Parathyroid adenoma (tissue), 2 donors: Measurements from ENCODE around the gene MANSC1.

Experiments
- H2AFZ ChIP-seq: fragments of 300-600 bp; sonication (generic); one replicate; pipeline ENCODE4 v1.7.0; 2017; ENCODE audit warnings: antibody characterized with exemption, mild to moderate bottlenecking
- H3K27ac ChIP-seq: fragments of 300-600 bp; sonication (generic); one replicate; pipeline ENCODE4 v1.7.0; 2017
- H3K27me3 ChIP-seq: fragments of 300-600 bp; sonication (generic); one replicate; pipeline ENCODE4 v1.7.0; 2017; ENCODE audit warnings: low read length; ENCODE audit not compliant: control insufficient read depth, insufficient read depth
- H3K36me3 ChIP-seq: fragments of 300-600 bp; sonication (generic); one replicate; pipeline ENCODE4 v1.7.0; 2017; ENCODE audit warnings: low read length; ENCODE audit not compliant: control insufficient read depth, insufficient read depth
- H3K4me1 ChIP-seq: fragments of 300-600 bp; sonication (generic); one replicate; pipeline ENCODE4 v1.7.0; 2017; ENCODE audit warnings: control low read depth
- H3K4me2 ChIP-seq: fragments of 300-600 bp; sonication (generic); one replicate; pipeline ENCODE4 v1.7.0; 2017; ENCODE audit warnings: low read length
- H3K4me3 ChIP-seq: fragments of 300-600 bp; sonication (generic); one replicate; pipeline ENCODE4 v1.7.0; 2017; ENCODE audit warnings: low read depth, low read length
- H3K79me2 ChIP-seq: fragments of 300-600 bp; sonication (generic); one replicate; pipeline ENCODE4 v1.7.0; 2017; ENCODE audit warnings: control low read depth
- H3K9ac ChIP-seq: fragments of 300-600 bp; sonication (generic); one replicate; pipeline ENCODE4 v1.7.0; 2017; ENCODE audit warnings: mild to moderate bottlenecking
- H3K9me3 ChIP-seq: fragments of 300-600 bp; sonication (generic); one replicate; pipeline ENCODE4 v1.7.0; 2017; ENCODE audit warnings: low read length; ENCODE audit not compliant: control insufficient read depth
- TF ChIP-seq, protein P1 (sequence below): fragments of 300-600 bp; sonication (generic); IDR thresholded peaks from one replicate; pipeline ENCODE4 v1.7.0; 2017; ENCODE audit warnings: antibody characterized with exemption, mild to moderate bottlenecking
- donor health status: primary hyperparathyroidism.

Gene MANSC1

GRCh38 chr12:12331244-12331771 lies 18.7 kb downstream of the MANSC1 start:
- no peaks in the 10 kb centered on the region for H3K9me3 ChIP-seq
- no peaks in the 10 kb centered on the region for H3K27me3 ChIP-seq
- no peaks in the 10 kb centered on the region for H3K4me1 ChIP-seq
- H3K9ac ChIP-seq = no peak overlapping the region
- no peaks in the 10 kb centered on the region for H3K36me3 ChIP-seq
- no peak overlapping the region for H3K4me2 ChIP-seq
- peaks cover 3% of the 10 kb centered on the region for H3K79me2 ChIP-seq
- TF ChIP-seq, protein P1, sequence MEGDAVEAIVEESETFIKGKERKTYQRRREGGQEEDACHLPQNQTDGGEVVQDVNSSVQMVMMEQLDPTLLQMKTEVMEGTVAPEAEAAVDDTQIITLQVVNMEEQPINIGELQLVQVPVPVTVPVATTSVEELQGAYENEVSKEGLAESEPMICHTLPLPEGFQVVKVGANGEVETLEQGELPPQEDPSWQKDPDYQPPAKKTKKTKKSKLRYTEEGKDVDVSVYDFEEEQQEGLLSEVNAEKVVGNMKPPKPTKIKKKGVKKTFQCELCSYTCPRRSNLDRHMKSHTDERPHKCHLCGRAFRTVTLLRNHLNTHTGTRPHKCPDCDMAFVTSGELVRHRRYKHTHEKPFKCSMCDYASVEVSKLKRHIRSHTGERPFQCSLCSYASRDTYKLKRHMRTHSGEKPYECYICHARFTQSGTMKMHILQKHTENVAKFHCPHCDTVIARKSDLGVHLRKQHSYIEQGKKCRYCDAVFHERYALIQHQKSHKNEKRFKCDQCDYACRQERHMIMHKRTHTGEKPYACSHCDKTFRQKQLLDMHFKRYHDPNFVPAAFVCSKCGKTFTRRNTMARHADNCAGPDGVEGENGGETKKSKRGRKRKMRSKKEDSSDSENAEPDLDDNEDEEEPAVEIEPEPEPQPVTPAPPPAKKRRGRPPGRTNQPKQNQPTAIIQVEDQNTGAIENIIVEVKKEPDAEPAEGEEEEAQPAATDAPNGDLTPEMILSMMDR = no peak
- H3K4me3 ChIP-seq = no peak overlapping the region
- no peak overlapping the region for H2AFZ ChIP-seq
- H3K27ac ChIP-seq = no peak overlapping the region

- TF ChIP-seq, protein P1 = peak; percentile 76
- Histone ChIP-seq H2AFZ (no peak overlapping the region), H3K27ac (no peak overlapping the region)
Measured at GRCh38 chr12:12327802-12328201, 22.2 kb downstream of the MANSC1 start.

DNA sequence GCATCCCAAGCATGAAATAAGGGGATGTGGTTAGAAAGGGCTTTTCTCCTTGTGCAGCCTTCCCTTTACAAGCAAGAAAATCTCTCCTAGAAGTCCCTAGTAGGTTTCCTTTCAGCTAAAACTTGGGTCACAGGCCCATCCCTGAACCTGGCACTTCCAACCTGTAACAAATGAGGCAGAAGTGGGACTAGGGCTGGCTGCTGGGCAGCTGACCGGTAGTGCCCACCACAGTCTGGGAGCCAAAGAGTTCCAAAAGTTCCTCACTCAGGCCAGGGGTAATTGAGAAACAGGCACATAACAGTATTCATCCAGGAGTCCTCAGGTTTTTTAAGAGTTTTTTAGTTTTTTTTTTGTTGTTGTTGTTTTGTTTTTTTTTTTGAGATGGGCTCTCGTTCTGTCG lies 23.8 kb downstream of the MANSC1 start:
- Histone ChIP-seq H3K79me2 (no peaks in the 10 kb centered on the region), H3K9me3 (no peaks in the 10 kb centered on the region), H3K4me2 (no peak overlapping the region), H3K4me1 (peaks cover 7% of the 10 kb centered on the region), H3K27me3 (no peaks in the 10 kb centered on the region), H3K27ac (no peak overlapping the region), H3K4me3 (no peak overlapping the region), H3K36me3 (no peaks in the 10 kb centered on the region), H3K9ac (no peak overlapping the region), H2AFZ (no peak overlapping the region)
- TF ChIP-seq, protein P1 = no peak

More at GRCh38 chr12:12327802-12328201, 22.2 kb downstream of the MANSC1 start:
- H3K4me1 ChIP-seq = no peaks in the 10 kb centered on the region
- H3K9ac ChIP-seq = no peak overlapping the region
- no peaks in the 10 kb centered on the region for H3K9me3 ChIP-seq
- no peaks in the 10 kb centered on the region for H3K79me2 ChIP-seq
- H3K27me3 ChIP-seq = no peaks in the 10 kb centered on the region
- no peaks in the 10 kb centered on the region for H3K36me3 ChIP-seq
- peak overlapping the region; percentile 13 for H3K4me2 ChIP-seq
- no peak overlapping the region for H3K4me3 ChIP-seq

- TF ChIP-seq, protein P1 = no peak
- Histone ChIP-seq H3K36me3 (no peaks in the 10 kb centered on the region), H3K27ac (no peak overlapping the region), H3K9me3 (no peaks in the 10 kb centered on the region), H3K4me3 (no peak overlapping the region), H3K4me2 (no peak overlapping the region), H3K9ac (no peak overlapping the region), H3K79me2 (no peaks in the 10 kb centered on the region), H3K27me3 (no peaks in the 10 kb centered on the region), H3K4me1 (peaks cover 21% of the 10 kb centered on the region), H2AFZ (no peak overlapping the region)
Measured at GRCh38 chr12:12323591-12323990, 26.5 kb downstream of the MANSC1 start.

GRCh38 chr12:12323118-12323517 lies 26.9 kb downstream of the MANSC1 start:
- Histone ChIP-seq H3K4me1 (peaks cover 21% of the 10 kb centered on the region), H2AFZ (no peak overlapping the region), H3K79me2 (no peaks in the 10 kb centered on the region), H3K27me3 (no peaks in the 10 kb centered on the region), H3K9me3 (no peaks in the 10 kb centered on the region), H3K4me3 (no peak overlapping the region), H3K4me2 (no peak overlapping the region), H3K27ac (no peak overlapping the region), H3K9ac (no peak overlapping the region), H3K36me3 (no peaks in the 10 kb centered on the region)
- TF ChIP-seq, protein P1 = no peak
